ENCODE data around the gene GAS2L3. TPM values are rescaled to one million over a fixed set of nuclear protein-coding genes. Genes with fewer than 3 reads are reported as not detected.

Gene GAS2L3
- total RNA-seq, 1 donor from 2014 or later = 2.8 TPM

- intact Hi-C loops (cut with DNase I) = no loop called here
- DNase-seq (ENCODE audit: low spot score) = no peak
Measured at GRCh38 chr12:100651108-100651507, 77.6 kb downstream of the GAS2L3 start.

- DNase-seq (ENCODE audit: low spot score) = no peak
- intact Hi-C loops (cut with DNase I) = no loop called here
Measured at GRCh38 chr12:100651694-100652093, 78.2 kb downstream of the GAS2L3 start.

- no peak for DNase-seq (ENCODE audit: low spot score)
- intact Hi-C loops (cut with DNase I) = no loop called here
Measured at GRCh38 chr12:100652488-100652887, 79.0 kb downstream of the GAS2L3 start.

- DNase-seq (ENCODE audit: low spot score) = no peak
- intact Hi-C loops (cut with DNase I) = no loop called here
Measured at GRCh38 chr12:100656141-100656540, 82.7 kb downstream of the GAS2L3 start.

GRCh38 chr12:100656856-100657255, 83.4 kb downstream of the GAS2L3 start:
- DNase-seq (ENCODE audit: low spot score) = no peak
- intact Hi-C loops (cut with DNase I) = no loop called here

- intact Hi-C loops (cut with DNase I) = no loop called here
- DNase-seq (ENCODE audit: low spot score) = no peak
Measured at GRCh38 chr12:100661300-100661951, 87.9 kb downstream of the GAS2L3 start.

GRCh38 chr12:100666588-100666987, 93.1 kb downstream of the GAS2L3 start:
- intact Hi-C loops (cut with DNase I) = no loop called here
- no peak for DNase-seq (ENCODE audit: low spot score)

- no peak for DNase-seq (ENCODE audit: low spot score)
- intact Hi-C loops (cut with DNase I) = no loop called here
Measured at GRCh38 chr12:100668945-100669536, 95.6 kb downstream of the GAS2L3 start.

GRCh38 chr12:100669922-100670321, 96.4 kb downstream of the GAS2L3 start:
- no peak for DNase-seq (ENCODE audit: low spot score)
- intact Hi-C loops (cut with DNase I) = no loop called here

- no peak for DNase-seq (ENCODE audit: low spot score)
- intact Hi-C loops (cut with DNase I) = no loop called here
Measured at GRCh38 chr12:100671396-100672074, 98.1 kb downstream of the GAS2L3 start.

GRCh38 chr12:100672075-100672592, 98.7 kb downstream of the GAS2L3 start:
- DNase-seq (ENCODE audit: low spot score) = no peak
- intact Hi-C loops (cut with DNase I) = no loop called here

- intact Hi-C loops (cut with DNase I) = no loop called here
- no peak for DNase-seq (ENCODE audit: low spot score)
Measured at GRCh38 chr12:100674036-100674888, 100.8 kb downstream of the GAS2L3 start.

Other genes starting within 250 kb of the GAS2L3 start
- not detected for gene SLC17A8, start 216.6 kb upstream of the GAS2L3 start, total RNA-seq
- not detected for gene NR1H4, start 99.8 kb upstream of the GAS2L3 start, total RNA-seq
- gene ANO4, start 221.1 kb downstream of the GAS2L3 start, total RNA-seq = 0.30 TPM

Data from cardiac septum (tissue), 1 donor.